GM18870 (cell line): ENCODE measurements around the gene KLK4.

Experiments used
- ATAC-seq: cut with Tn5 transposase; IDR thresholded peaks from one replicate; pipeline ENCODE4 v1.9.1; 2021; ENCODE audit warnings: moderate library complexity; ENCODE audit not compliant: unreplicated experiment

KLK4 gene

GRCh38 chr19:50889638-50890037 lies 21.6 kb downstream of the KLK4 start:
- no peak for ATAC-seq

- ATAC-seq = no peak
Observed at GRCh38 chr19:50882188-50882587, 29.0 kb downstream of the KLK4 start.

GRCh38 chr19:50880241-50880640 lies 31.0 kb downstream of the KLK4 start:
- no peak for ATAC-seq

- no peak for ATAC-seq
Observed at GRCh38 chr19:50878851-50879250, 32.3 kb downstream of the KLK4 start.

- no peak for ATAC-seq
Observed at GRCh38 chr19:50877338-50877737, 33.9 kb downstream of the KLK4 start.

GRCh38 chr19:50876456-50876855 lies 34.7 kb downstream of the KLK4 start:
- ATAC-seq = no peak

- no peak for ATAC-seq
Observed at GRCh38 chr19:50875795-50876422, 35.3 kb downstream of the KLK4 start.

GRCh38 chr19:50874211-50874610 lies 37.0 kb downstream of the KLK4 start:
- ATAC-seq = no peak

GRCh38 chr19:50873056-50873455 lies 38.1 kb downstream of the KLK4 start, which contains the start of gene KLK2:
Gene KLK2 (plus strand): TSS chr19:50873439. CDS start chr19:50873474, 35 bp downstream.
- ATAC-seq = no peak

GRCh38 chr19:50870417-50871089 lies 40.6 kb downstream of the KLK4 start:
- ATAC-seq = no peak

GRCh38 chr19:50869479-50869878 lies 41.7 kb downstream of the KLK4 start:
- no peak for ATAC-seq

- no peak for ATAC-seq
Observed at GRCh38 chr19:50861496-50862286, 49.5 kb downstream of the KLK4 start.

- ATAC-seq = no peak
Observed at GRCh38 chr19:50861010-50861409, 50.2 kb downstream of the KLK4 start.

GRCh38 chr19:50859849-50860248 lies 51.3 kb downstream of the KLK4 start:
- no peak for ATAC-seq

- no peak for ATAC-seq
Observed at GRCh38 chr19:50858886-50859285, 52.3 kb downstream of the KLK4 start.

GRCh38 chr19:50857366-50857765 lies 53.8 kb downstream of the KLK4 start:
- ATAC-seq = no peak
